COLO829 (cell line): ENCODE data around the gene DHH.

Source experiments
- DNase-seq: peaks from one replicate; pipeline ENCODE4 v3.0.0; 2012; ENCODE audit warnings: low spot score

The DHH gene

GRCh38 chr12:49050507-49051372, 43.9 kb downstream of the DHH start:
- DNase-seq, result no peak

GRCh38 chr12:49049566-49050224, 44.9 kb downstream of the DHH start:
- DNase-seq, result no peak

- no peak for DNase-seq
These were observed 45.6 kb downstream of the DHH start for GRCh38 chr12:49048953-49049352.

GRCh38 chr12:49046129-49046895, 48.3 kb downstream of the DHH start:
- no peak for DNase-seq

- no peak for DNase-seq
These were observed 49.9 kb downstream of the DHH start for GRCh38 chr12:49044660-49045059.

GRCh38 chr12:49043856-49044258, 50.7 kb downstream of the DHH start:
- DNase-seq, result peak; percentile 74

- no peak for DNase-seq
These were observed 51.4 kb downstream of the DHH start for GRCh38 chr12:49043241-49043640.

- no peak for DNase-seq
These were observed 52.6 kb downstream of the DHH start for GRCh38 chr12:49041881-49042484.

GRCh38 chr12:49041036-49041880, 53.3 kb downstream of the DHH start:
- no peak for DNase-seq

- DNase-seq, result no peak
These were observed 54.2 kb downstream of the DHH start for GRCh38 chr12:49040364-49040855.

GRCh38 chr12:49039421-49040363, 54.9 kb downstream of the DHH start:
- DNase-seq, result no peak

- DNase-seq, result no peak
These were observed 56.2 kb downstream of the DHH start for GRCh38 chr12:49038291-49038955.

- DNase-seq, result no peak
These were observed 56.7 kb downstream of the DHH start for GRCh38 chr12:49037947-49038237.

GRCh38 chr12:49037111-49037946, 57.3 kb downstream of the DHH start:
- no peak for DNase-seq
